Keratinocyte (primary cell): ENCODE results near the gene PPP1R37. TPM values are rescaled to one million over a fixed set of nuclear protein-coding genes. Genes with fewer than 3 reads are reported as not detected.

Source experiments
- DNase-seq: peaks from one replicate; pipeline ENCODE4 v3.0.0-alpha.2; 2011; ENCODE audit warnings: low read depth, missing footprints, low spot score
- FAIRE-seq: peaks from 2 replicates; lab custom pipeline; 2011; peaks lifted over from hg19 to GRCh38; lab: Jason Lieb, UNC
- H2AFZ ChIP-seq: 2 replicates; pipeline ENCODE4 v1.6.0; 2012; ENCODE audit warnings: low read length, control low read depth, inconsistent platforms; ENCODE audit not compliant: control insufficient read depth
- H3K27ac ChIP-seq: 2 replicates; pipeline ENCODE4 v1.5.1; 2011; ENCODE audit warnings: low read length; ENCODE audit not compliant: control insufficient read depth, insufficient read depth
- H3K27me3 ChIP-seq: 3 replicates; pipeline ENCODE4 v1.6.0; 2011; ENCODE audit warnings: low read length; ENCODE audit not compliant: control insufficient read depth, insufficient read depth; ENCODE audit errors: extremely low read depth
- H3K36me3 ChIP-seq, 2 experiments: 2 replicates in 1 of 2; 3 replicates in 1 of 2; pipeline ENCODE4 v1.5.1; 2011; ENCODE audit warnings: low read length in 2 of 2, mild to moderate bottlenecking in 1 of 2; ENCODE audit not compliant: control insufficient read depth in 2 of 2, insufficient read depth in 2 of 2; ENCODE audit errors: extremely low read depth in 1 of 2
- H3K4me1 ChIP-seq: 3 replicates; pipeline ENCODE4 v1.5.1; 2011; ENCODE audit warnings: low read length; ENCODE audit not compliant: control insufficient read depth, insufficient read depth; ENCODE audit errors: extremely low read depth
- H3K4me2 ChIP-seq: 3 replicates; pipeline ENCODE4 v1.6.0; 2011; ENCODE audit warnings: low read depth, low read length; ENCODE audit not compliant: control insufficient read depth, insufficient read depth; ENCODE audit errors: extremely low read depth
- H3K4me3 ChIP-seq, 3 experiments: fragments of 200-600 bp in 1 of 3; sonication (generic) in 1 of 3; 2 replicates in 2 of 3; 3 replicates in 1 of 3; pipeline ENCODE4 v1.5.1; 2011 to 2016; ENCODE audit warnings: low read length in 3 of 3, mild to moderate bottlenecking in 3 of 3, control low read depth in 2 of 3, inconsistent platforms in 1 of 3, low read depth in 1 of 3, mixed read lengths in 1 of 3, mixed run types in 1 of 3, moderate library complexity in 1 of 3; ENCODE audit not compliant: control insufficient read depth in 2 of 3, insufficient read depth in 2 of 3; ENCODE audit errors: extremely low read depth in 1 of 3
- H3K79me2 ChIP-seq: 2 replicates; pipeline ENCODE4 v1.6.0; 2012; ENCODE audit warnings: low read length; ENCODE audit not compliant: control insufficient read depth, insufficient read depth
- H3K9ac ChIP-seq: 3 replicates; pipeline ENCODE4 v1.6.0; 2011; ENCODE audit warnings: low read length; ENCODE audit not compliant: control insufficient read depth, insufficient read depth; ENCODE audit errors: extremely low read depth
- H3K9me1 ChIP-seq: 3 replicates; pipeline ENCODE4 v1.6.0; 2011; ENCODE audit warnings: low read length; ENCODE audit not compliant: control insufficient read depth, insufficient read depth; ENCODE audit errors: extremely low read depth
- H3K9me3 ChIP-seq: 2 replicates; pipeline ENCODE4 v1.5.1; 2012; ENCODE audit warnings: low read depth, low read length; ENCODE audit not compliant: control insufficient read depth
- H4K20me1 ChIP-seq: 3 replicates; pipeline ENCODE4 v1.6.0; 2011; ENCODE audit warnings: low read length; ENCODE audit not compliant: control insufficient read depth, insufficient read depth; ENCODE audit errors: extremely low read depth
- EZH2 ChIP-seq: IDR thresholded peaks from one replicate; pipeline ENCODE4 v1.6.1; 2012; ENCODE audit warnings: inconsistent platforms, mild to moderate bottlenecking, low read length, moderate library complexity
- dilution Hi-C: fragments of 300-500 bp; cut with MboI; formaldehyde crosslinking; loops from one replicate; pipeline ENCODE4 v1.7.0; 2020; ENCODE audit warnings: low sequenced_read_pairs; ENCODE audit not compliant: extremely low pct_ligation_motif_present
- polyA plus RNA-seq, 5 experiments: library from polyadenylated mRNA; depleted of rRNA in 3 of 5; stranded (reverse) in 3 of 5; stranded (forward) in 1 of 5; unstranded in 1 of 5; fragments of >200 nt; gene quantifications; 1 replicate in 1 of 5; 2 replicates in 3 of 5; 3 replicates in 1 of 5; pipeline versions ENCODE4 v1.2.1 to v1.2.3, GENCODE V29; 2011 to 2012; ENCODE audit warnings: missing spikeins in 2 of 5, low read depth in 1 of 5, low replicate concordance in 1 of 5
- TF ChIP-seq, protein P1 (sequence below), 3 experiments: IDR thresholded peaks in 1 of 3; conservative IDR thresholded peaks in 1 of 3; optimal IDR thresholded peaks in 1 of 3; 2 replicates in 2 of 3; 3 replicates in 1 of 3; pipeline versions ENCODE3 to v1.5.1; 2011; ENCODE audit warnings: low read length in 3 of 3, mild to moderate bottlenecking in 3 of 3, moderate library complexity in 2 of 3, control low read depth in 1 of 3, inconsistent platforms in 1 of 3; ENCODE audit not compliant: insufficient read depth in 2 of 3; ENCODE audit errors: extremely low read depth in 1 of 3

The PPP1R37 gene
- polyA plus RNA-seq, 1 donor (not counting 4 experiments of a cell fraction or from before 2014, with no cell fraction given): 8.6 TPM

DNA sequence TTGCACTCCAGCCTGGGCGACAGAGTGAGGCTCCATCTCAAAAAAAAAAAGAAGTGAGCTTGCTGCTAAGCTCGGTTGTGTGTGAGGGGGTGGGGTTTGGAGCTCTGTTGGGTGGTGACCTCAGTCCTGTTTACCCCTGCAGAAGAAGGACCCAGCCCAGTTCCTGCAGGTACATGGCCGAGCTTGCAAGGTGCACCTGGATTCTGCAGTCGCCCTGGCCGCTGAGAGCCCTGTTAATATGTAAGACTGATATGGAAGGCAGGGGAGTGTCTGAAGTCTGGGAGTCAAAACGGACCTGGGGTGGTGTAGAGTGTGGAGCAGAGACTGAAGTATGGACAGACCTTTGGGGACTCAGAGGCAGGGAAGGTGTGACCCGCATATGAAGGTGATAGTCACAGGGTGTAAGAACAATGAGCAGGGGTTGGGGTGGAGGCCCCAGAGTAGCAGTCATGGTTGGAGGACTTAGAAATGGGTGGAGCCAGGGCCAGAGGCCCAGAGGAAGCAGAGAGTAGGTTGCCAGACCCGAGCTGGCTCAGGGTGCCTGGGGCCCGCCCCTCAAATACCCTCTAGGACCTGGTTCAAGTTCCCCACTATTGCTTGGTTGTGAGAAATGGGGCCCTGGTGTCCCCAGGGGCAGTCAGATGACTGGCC lies 40.9 kb upstream of the PPP1R37 start:
- peaks cover 16% of the 10 kb centered on the region for H4K20me1 ChIP-seq
- peaks cover 26% of the 10 kb centered on the region for H3K79me2 ChIP-seq
- H3K9ac ChIP-seq: no peak overlapping the region
- TF ChIP-seq, protein P1, sequence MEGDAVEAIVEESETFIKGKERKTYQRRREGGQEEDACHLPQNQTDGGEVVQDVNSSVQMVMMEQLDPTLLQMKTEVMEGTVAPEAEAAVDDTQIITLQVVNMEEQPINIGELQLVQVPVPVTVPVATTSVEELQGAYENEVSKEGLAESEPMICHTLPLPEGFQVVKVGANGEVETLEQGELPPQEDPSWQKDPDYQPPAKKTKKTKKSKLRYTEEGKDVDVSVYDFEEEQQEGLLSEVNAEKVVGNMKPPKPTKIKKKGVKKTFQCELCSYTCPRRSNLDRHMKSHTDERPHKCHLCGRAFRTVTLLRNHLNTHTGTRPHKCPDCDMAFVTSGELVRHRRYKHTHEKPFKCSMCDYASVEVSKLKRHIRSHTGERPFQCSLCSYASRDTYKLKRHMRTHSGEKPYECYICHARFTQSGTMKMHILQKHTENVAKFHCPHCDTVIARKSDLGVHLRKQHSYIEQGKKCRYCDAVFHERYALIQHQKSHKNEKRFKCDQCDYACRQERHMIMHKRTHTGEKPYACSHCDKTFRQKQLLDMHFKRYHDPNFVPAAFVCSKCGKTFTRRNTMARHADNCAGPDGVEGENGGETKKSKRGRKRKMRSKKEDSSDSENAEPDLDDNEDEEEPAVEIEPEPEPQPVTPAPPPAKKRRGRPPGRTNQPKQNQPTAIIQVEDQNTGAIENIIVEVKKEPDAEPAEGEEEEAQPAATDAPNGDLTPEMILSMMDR (optimal IDR thresholded peaks at IDR 0.05 in 1 of 3, IDR thresholded peaks at IDR 0.05 in 1 of 3, conservative IDR thresholded peaks at IDR 0.05 in 1 of 3; ENCODE audit: extremely low read depth in 1 of 3, insufficient read depth in 2 of 3, low read length in 3 of 3): no peak
- no peak overlapping the region for H2AFZ ChIP-seq
- H3K27me3 ChIP-seq: no peaks in the 10 kb centered on the region
- peaks cover 10 to 21% of the 10 kb centered on the region in 2 experiments for H3K36me3 ChIP-seq
- no peak overlapping the region for H3K4me3 ChIP-seq
- FAIRE-seq (no peak), DNase-seq (no peak)
- H3K4me1 ChIP-seq: peaks cover 28% of the 10 kb centered on the region
- peaks cover 3% of the 10 kb centered on the region for H3K9me1 ChIP-seq
- H3K9me3 ChIP-seq: no peaks in the 10 kb centered on the region
- no peak overlapping the region for H3K4me2 ChIP-seq
- no peak overlapping the region for H3K27ac ChIP-seq
- dilution Hi-C loops: no loop called here

DNA sequence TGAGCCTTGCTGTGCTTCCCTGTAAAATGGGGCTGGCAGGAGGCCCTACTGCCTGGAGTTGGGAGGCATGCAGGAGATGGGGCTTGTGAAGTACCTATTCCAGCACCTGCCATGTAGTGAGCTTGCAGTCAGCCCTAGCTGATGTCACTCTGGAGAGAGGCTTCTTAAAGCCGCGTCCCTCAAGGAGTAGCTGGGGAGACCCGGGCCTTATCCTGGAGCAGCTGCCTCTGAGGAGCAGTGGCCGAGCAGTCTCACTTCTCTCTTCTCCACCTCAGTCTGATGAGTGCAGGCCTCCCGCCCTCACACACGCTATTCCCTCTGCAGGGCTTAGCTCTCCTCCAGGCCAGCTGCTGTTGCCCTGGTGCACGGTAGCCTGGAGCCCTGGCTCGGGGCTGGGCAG lies 36.1 kb upstream of the PPP1R37 start:
- FAIRE-seq: no peak
- peaks cover 3% of the 10 kb centered on the region for H3K9me1 ChIP-seq
- no peak for DNase-seq
- TF ChIP-seq, protein P1 (optimal IDR thresholded peaks at IDR 0.05 in 1 of 3, IDR thresholded peaks at IDR 0.05 in 1 of 3, conservative IDR thresholded peaks at IDR 0.05 in 1 of 3; ENCODE audit: extremely low read depth in 1 of 3, insufficient read depth in 2 of 3, low read length in 3 of 3): no peak
- no peak for TF ChIP-seq EZH2
- no peaks in the 10 kb centered on the region for H3K27me3 ChIP-seq
- peaks cover 9% of the 10 kb centered on the region for H3K79me2 ChIP-seq
- no peaks in the 10 kb centered on the region for H3K9me3 ChIP-seq
- peaks cover 11% of the 10 kb centered on the region for H4K20me1 ChIP-seq
- peaks cover 8% of the 10 kb centered on the region for H3K4me1 ChIP-seq
- H3K36me3 ChIP-seq: peaks cover 43 to 54% of the 10 kb centered on the region in 2 experiments
- no peak overlapping the region for H3K27ac ChIP-seq
- no peak overlapping the region for H3K4me2 ChIP-seq
- dilution Hi-C loops: no loop called here
- H3K4me3 ChIP-seq: no peak overlapping the region
- no peak overlapping the region for H2AFZ ChIP-seq
- H3K9ac ChIP-seq: no peak overlapping the region
